HG02642 (cell line): Measurements from ENCODE around the gene SLC25A30.
"Not testable (repeated sequence)": the region's sequence is repeated elsewhere in the genome, so short reads cannot be mapped to it uniquely, and the experiment has no call there.

Source experiments
- ATAC-seq: cut with Tn5 transposase; IDR thresholded peaks from one replicate; pipeline ENCODE4 v1.9.1; 2021; ENCODE audit warnings: mild to moderate bottlenecking; ENCODE audit not compliant: unreplicated experiment, poor library complexity

The SLC25A30 gene

DNA sequence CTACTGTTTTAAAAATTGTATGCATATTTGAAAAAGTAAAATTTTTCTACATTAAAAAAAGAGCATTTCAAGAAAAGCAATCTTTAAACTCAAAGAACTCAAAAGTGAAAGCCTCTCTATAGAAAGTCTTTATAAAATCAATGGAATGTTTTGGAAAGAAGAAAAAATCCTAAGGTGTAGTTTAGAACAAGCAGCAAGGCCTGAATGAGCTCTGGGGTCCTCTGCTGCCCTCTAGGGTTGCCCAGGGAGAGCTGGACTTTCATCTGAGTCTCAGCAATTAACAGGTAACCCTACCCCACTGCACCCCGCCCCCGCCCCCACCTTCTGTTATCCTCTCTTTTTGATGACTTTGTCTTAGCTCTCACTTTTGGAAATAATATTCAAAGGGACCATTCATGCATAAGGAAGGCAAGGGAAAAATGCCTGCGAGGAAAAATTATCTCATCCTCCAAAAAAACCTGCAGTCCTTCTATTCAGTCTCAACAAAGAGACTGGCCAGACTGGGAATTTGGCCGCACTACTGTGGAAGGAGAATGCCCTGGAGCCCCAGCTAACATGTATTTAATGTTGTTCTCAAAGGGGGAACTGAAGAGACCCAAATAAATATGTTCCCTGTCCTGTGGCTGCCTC, 24.1 kb downstream of the SLC25A30 start:
- ATAC-seq = no peak

DNA sequence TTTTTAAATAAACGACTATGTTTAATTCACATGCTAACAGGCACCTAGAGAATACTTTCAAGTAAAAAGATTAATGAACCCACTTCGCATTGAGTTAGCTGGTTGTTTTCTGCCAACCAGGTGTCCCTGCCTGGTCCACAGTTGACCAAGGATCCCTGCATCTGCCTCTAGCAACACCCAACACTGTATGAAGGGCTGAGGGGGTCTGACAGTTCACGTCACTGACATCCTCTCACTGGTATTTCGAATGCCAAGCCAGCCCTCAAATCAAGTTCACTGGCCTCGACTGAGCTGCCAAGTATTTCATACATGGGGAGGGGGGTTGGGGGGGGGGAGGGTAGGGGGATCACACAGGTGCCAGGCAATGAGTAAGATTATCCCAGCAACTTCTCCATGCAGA, 25.4 kb downstream of the SLC25A30 start:
- ATAC-seq = no peak

DNA sequence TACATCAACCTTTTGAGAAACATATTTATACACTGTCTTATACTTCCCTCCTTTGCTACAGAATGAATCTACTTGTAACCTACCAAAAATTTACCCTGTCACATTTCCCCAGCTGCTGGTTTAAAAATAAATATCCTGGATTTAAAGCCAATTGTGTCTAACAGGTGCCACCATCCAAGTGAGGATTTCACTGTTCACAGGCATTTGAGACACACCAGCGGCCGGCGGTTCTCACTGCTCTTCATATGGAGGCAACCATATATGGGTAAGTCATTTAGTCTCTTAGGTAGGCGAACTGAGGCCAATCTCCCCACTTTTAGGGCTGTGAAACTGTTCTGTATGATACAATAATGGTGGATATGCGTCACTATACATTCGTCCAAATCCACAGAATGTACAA, 26.2 kb downstream of the SLC25A30 start:
- no peak for ATAC-seq

DNA sequence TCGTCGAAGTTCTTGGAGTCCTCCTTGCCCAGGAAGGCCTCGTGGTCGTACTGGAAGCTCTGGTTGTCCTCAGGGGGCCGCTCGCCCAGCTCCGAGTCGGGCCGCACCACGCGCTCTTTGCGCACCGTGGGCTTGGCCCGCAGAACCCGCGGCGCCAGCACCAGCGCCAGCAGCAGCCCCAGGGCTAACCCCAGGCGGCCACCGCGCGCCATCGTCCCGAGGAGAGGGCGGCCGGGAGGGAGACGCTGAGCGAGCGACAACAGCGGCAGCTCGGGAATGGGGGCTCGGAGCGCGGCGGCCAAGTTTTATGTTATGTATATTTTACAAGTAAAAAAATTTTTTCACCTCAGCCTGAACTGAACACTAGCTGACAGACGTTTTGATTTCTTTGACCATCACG, 27.0 kb downstream of the SLC25A30 start:
- not testable (repeated sequence) for ATAC-seq

DNA sequence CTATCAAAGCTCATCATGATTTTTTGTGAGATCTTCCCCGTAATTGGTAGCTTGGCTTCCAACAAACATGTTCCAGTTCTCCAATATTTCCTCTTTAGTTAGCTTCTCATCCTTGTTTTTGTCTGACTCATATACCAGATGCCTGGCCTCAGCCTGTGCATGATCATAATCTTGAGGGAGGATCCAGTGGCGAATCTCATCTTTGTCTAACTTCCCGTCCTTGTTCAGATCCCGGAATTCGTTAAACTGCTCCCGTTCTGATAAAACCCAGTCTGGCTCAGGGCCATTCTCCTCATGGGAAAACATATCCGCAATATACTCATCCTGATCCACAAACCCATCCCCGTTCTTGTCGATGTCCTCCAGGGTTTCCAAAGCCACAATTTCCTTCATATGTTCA, 27.8 kb downstream of the SLC25A30 start:
- ATAC-seq = not testable (repeated sequence)

DNA sequence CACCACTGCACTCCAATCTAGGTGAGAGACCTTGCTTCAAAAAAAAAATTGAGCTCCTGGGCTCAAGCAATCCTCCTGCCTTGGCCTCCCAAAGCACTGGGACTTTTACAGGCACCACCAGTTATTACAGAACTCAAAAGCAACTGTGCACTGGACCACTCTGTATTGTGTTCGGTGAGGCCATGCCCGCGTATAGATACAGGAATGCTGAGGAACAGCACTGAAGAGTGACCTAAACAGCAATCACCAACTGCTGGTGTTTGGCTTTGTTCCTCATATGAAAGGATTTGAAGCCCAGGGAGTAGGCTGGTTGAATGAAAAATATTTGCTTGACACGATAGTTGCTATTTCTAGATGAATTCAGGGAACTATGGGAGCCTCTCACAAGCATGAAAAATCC, 29.5 kb downstream of the SLC25A30 start:
- ATAC-seq = no peak

DNA sequence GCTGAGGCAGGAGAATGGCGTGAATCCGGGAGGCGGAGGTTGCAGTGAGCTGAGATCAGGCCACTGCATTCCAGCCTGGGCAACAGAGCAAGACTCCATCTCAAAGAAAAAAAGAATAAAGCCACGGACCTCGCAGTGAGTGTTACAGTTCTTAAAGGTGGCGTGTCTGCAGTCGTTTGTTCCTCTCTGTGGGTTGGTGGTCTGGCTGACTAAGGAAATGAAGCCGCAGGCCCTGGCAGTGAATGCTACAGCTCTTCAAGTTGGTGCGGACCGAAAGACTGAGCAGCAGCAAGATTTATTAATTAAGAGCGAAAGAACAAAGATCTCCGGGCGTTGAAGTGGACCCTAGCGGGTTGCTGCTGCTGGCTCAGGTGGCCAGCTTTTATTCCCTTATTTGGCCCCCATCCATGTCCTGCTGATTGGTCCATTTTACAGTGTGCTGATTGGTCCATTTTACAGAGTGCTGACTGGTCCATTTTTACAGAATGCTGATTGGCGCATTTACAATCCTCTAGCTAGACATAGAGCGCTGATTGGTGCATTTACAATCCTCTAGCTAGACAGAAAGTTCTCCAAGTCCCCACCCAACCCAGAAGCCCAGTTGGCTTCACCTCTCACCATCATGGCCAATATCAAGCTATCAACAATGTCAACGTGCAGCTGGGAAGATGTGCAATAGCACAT, 31.1 kb downstream of the SLC25A30 start:
- not testable (repeated sequence) for ATAC-seq

DNA sequence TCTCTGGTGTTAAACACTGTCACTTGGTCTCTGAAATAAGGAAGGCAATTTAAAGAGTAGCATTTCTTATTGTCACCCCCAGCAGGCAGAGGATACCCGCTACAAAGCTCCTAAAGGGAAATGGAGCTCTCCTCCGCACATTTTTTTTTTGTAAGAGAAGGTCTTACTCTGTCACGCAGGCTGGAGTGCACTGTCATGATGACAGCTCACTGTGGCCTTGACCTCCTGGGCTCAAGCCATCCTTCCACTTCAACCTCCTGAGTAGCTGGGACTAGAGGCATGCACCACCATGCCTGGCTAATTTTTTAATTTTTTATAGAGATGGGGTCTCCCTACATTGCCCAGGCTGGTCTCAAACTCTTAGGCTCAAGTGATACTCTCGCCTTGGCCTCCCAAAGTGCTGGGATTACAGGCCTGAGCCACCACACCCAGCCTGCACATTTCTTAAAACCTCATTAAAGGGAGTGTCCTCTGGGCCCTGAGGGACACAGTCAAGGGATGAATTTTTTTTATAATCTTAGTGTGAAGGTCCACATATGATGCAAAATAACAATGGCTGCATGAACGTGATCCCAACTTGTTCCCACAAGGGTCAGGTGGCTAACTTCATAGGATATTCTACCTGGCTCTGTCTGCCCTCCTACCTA, 32.1 kb downstream of the SLC25A30 start:
- no peak for ATAC-seq

DNA sequence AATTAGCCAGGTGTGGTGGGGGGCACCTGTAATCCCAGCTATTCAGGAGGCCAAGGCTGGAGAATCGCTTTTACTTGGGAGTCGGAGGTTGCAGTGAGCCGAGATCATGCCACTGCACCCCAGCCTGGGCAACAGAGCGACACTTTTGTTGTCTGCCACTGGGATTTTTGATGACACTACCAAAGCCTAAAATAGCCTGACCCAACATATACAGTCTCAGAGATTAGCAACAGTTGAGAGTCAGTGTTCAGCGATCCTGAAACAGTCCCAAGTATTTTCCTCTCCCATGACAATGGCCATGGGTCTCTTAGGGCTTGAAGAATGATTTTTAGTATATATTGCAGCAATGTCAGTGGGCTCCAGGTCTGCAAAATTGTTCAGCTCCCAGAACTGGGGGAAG, 32.9 kb downstream of the SLC25A30 start:
- no peak for ATAC-seq

DNA sequence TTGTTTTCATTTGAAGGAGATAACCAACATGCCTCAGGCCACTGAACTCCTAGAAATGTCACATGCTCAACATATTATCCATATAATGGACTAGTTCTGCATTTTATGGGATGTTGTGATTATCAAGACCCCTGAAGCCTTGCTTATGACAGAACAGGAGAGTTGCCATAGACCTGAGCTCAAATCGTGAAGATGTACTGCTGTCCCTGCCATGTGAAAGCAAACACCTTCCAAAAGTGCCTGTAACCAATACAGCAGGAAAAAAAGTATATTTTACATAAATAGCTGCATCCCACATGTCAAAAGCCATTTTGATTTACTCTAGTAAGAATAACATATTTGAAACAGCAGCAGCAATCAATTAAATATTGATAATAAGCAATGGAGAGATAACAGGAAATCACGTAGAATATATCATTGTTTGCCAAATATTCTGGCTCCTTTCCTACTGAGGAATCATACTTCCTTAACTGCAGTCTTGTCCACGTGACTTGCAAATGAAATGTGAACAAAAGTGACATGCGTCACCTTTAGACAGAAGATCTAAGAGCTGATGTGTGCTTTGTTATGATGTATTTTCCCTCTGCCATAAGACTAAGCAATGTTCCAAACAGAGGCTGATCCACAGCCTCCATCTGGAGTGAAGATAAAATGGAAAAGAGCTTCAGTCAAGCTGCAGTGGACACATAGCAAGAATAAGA, 33.5 kb downstream of the SLC25A30 start:
- no peak for ATAC-seq

DNA sequence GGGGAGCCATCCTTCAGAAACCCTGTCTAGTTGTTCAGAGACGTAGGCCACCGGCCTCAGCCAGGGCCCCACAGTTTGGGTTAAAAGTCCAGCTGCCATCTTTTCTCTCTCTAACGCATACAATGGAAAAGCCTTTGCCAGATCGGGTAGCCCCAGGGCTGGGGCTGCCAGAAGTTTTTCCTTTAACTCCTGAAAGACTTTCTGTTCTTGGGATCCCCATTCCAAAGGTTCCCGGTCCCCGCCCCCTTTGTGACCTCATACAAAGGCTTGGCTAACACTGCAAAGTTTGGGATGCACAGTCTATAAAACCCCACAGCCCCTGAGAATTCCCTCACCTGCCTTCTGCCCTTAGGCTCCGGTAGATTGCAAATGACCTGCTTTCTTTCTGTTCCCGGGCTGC, 35.4 kb downstream of the SLC25A30 start:
- ATAC-seq = not testable (repeated sequence)

DNA sequence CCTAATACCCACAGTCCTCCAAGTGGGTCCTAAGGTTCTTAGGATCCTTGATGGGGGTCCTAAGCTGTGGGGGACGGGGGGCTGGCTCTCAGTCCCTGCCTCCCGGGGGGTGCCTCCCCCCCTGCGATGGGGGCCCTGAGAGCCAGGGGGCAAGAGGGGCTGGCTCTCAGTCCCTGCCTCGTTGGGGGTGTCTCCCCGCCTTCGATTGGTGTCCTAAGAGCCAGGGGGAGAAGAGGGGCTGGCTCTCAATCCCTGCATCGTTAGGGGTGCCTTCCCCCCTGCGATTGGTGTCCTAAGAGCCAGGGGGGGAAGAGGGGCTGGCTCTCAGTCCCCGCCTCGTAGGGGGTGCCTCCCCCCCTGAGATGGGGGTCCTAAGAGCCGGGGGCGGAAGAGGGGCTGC, 37.0 kb downstream of the SLC25A30 start:
- ATAC-seq = no peak

DNA sequence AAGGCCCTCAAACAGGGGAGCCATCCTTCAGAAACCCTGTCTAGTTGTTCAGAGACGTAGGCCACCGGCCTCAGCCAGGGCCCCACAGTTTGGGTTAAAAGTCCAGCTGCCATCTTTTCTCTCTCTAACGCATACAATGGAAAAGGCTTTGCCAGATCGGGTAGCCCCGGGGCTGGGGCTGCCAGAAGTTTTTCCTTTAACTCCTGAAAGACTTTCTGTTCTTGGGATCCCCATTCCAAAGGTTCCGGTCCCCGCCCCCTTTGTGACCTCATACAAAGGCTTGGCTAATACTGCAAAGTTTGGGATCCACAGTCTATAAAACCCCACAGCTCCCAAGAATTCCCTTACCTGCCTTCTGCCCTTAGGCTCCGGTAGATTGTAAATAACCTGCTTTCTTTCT, 37.5 kb downstream of the SLC25A30 start:
- ATAC-seq = not testable (repeated sequence)

DNA sequence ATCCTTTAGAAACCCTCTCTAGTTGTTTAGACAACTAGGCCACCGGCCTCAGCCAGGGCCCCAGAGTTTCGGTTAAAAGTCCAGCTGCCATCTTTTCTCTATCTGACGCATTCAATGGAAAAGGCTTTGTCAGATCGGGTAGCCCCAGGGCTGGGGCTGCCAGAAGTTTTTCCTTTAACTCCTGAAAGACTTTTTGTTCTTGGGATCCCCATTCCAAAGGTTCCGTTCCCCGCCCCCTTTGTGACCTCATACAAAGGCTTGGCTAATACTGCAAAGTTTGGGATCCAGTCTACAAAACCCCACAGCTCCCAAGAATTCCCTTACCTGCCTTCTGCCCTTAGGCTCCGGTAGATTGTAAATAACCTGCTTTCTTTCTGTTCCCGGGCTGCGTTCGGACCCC, 38.7 kb downstream of the SLC25A30 start:
- ATAC-seq = not testable (repeated sequence)

DNA sequence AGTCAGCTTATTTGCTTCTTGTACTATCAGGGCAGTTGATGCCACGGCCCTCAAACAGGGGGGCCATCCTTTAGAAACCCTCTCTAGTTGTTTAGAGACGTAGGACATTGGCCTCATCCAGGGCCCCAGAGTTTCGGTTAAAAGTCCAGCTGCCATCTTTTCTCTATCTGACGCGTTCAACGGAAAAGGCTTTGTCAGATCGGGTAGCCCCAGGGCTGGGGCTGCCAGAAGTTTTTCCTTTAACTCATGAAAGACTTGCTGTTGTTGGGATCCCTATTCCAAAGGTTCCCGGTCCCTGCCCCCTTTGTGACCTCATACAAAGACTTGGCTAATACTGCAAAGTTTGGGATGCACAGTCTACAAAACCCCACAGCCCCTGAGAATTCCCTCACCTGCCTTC, 39.4 kb downstream of the SLC25A30 start:
- ATAC-seq = not testable (repeated sequence)

DNA sequence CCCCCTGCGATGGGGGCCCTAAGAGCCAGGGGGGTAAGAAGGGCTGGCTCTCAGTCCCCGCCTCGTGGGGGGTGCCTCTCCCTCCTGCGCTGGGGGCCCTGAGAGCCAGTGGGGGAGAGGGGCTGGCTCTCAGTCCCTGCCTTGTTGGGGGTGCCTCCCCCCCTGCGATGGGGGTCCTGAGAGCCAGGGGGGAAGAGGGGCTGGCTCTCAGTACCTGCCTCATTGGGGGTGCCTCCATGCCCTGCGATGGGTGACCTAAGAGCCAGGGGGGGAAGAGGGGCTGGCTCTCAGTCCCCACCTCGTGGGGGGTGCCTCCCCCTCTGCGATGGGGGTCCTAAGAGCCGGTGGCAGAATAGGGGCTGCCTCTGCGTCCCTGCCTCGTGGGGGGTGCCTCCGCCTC, 40.9 kb downstream of the SLC25A30 start:
- not testable (repeated sequence) for ATAC-seq

DNA sequence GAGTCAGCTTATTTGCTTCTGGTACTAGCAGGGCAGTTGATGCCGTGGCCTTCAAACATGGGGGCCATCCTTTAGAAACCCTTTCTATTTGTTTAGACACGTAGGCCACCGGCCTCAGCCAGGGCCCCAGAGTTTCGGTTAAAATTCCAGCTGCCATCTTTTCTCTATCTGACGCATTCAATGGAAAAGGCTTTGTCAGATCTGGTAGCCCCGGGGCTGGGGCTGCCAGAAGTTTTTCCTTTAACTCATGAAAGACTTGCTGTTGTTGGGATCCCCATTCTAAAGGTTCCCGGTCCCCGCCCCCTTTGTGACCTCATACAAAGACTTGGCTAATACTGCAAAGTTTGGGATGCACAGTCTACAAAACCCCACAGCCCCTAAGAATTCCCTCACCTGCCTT, 41.5 kb downstream of the SLC25A30 start:
- ATAC-seq = not testable (repeated sequence)

DNA sequence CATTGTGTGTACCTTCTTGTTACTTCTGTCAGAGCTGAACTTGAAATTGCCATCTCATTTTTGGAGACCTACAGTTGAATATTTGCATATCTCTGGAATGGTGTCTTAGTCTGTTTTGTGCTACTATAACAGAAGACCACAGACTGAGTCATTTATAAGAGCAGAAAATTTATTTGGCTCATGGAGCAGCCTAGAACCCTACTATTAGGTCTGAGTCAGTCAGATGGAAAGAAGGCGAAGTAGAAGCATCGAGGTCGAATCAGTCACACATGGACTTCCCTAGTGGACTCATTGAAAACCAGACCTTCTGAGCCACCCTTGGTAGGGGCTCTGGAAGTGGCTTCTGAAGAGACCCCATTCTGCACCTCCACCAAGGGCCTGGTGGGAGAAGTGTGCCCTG, 43.3 kb downstream of the SLC25A30 start:
- ATAC-seq = no peak

DNA sequence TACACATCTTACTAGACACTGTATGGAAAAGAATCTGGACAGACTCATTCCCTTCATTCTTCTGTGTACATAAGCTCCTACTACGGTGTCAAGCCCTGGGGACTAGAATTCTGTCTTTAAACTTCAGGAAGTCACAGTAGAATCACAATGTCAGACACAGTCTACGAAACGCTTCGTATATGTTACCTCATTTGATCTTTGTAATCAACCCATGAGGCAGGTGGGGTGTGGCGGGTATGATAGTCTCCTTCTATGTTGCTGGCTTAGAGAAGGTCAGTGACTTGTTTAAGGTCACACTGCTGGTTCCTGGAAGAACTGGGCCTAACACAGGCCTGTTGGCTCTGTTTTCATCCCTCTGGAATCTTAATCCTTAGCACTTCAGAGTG, 45.0 kb downstream of the SLC25A30 start:
- no peak for ATAC-seq

DNA sequence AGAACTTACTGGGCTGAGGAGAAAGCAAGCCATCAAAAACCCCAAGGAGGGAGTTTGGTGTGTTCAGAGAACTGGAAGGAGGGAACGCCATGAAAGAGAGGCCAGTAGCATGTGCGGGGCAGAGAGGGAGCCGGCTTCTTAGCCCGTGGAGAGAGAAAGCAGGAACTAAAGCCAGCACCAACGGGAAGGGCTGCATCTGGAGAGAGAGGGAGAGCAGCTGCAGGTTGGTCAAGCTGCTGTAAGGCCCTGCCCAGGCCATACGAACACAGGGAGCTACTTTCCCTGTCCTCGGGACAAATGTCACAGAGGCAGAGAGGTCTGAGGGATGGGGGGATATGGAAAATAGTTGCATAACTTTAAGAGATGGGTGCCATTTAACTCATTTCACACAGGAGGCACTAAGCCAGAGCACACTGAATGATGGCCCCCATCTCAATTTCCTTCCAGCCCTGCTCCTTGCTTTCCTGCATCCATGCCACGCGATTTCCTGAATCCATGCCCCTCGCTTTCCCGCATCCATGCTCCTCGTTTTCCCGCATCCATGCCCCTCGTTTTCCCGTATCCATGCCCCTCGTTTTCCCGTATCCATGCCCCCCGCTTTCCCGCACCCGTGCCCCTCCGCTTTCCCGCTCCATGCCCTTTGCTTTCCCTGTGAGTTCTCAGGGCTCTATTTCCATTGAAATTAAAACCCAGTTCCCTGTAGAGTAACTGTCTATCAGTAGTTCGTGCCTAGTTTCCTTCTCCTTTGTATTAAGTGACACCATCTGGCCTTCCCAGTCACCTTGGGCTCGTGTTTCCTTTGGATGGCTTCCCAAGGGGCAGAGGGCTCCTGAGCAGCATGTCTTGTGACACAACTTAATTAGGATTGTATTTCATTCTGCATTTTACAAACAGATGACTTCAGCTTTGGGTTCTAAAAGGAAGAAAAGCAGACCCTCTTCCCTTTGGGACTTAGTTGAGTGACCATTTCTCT, 45.7 kb downstream of the SLC25A30 start:
- no peak for ATAC-seq
